ENCODE data around the gene MEGF11. TPM values are rescaled to one million over a fixed set of nuclear protein-coding genes. Genes with fewer than 3 reads are reported as not detected.

MEGF11 gene
- total RNA-seq, 1 experiment from 2014 or later = 1.2 TPM

DNA sequence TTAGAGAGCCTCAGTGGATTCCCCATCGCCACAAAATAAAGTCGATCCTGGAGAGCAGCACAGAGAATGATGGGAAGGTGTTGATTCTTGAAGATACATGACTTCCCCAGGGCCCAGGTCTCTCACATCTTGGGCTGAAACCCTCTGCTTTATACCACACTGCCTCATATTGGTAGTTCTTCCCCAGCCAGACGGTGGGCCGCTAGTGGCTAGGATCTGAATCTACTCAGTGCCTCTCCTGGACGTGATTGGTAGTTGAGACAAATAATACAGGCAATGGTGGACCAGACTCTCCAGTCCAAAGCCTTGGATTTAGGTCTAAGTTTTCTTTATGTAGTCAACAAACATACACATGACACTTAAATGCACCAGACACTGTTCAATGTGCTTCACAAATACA, 334.6 kb downstream of the MEGF11 start:
- H3K9me3 ChIP-seq (ENCODE audit: control insufficient read depth, low read depth, low read length) = no peaks in the 10 kb centered on the region
- H3K18ac ChIP-seq (ENCODE audit: insufficient read length, low read depth, low read length) = no peak overlapping the region
- no peak overlapping the region for H2BK5ac ChIP-seq (ENCODE audit: insufficient read length, low read length)
- H3K79me2 ChIP-seq (ENCODE audit: insufficient read depth, low read length) = no peaks in the 10 kb centered on the region
- H3K56ac ChIP-seq (ENCODE audit: insufficient read length, low read depth, low read length) = no peak overlapping the region
- no peak overlapping the region for H2AFZ ChIP-seq (ENCODE audit: low read length)
- no peak overlapping the region for H3K27ac ChIP-seq (ENCODE audit: insufficient read length, low read depth, low read length)
- Mint-ChIP-seq H3K27ac (no peak overlapping the region), H3K9me3 (no peaks in the 10 kb centered on the region), H3K36me3 (ENCODE audit: insufficient read depth in 1 of 3, low read depth in 3 of 3) (no peaks in the 10 kb centered on the region), H3K4me3 (no peak overlapping the region), H3K27me3 (ENCODE audit: low read depth) (no peaks in the 10 kb centered on the region), H3K4me1 (peaks cover 30 to 44% of the 10 kb centered on the region in 2 experiments)
- H3K23ac ChIP-seq (ENCODE audit: insufficient read length, low read depth, low read length) = no peak overlapping the region
- H4K8ac ChIP-seq (replicated peaks; ENCODE audit: insufficient read length, low read depth, low read length) = no peak overlapping the region
- no peak overlapping the region for H3K9ac ChIP-seq (ENCODE audit: extremely low read depth, insufficient read length, low read length)
- WGBS (ENCODE audit: extremely low coverage, insufficient read length, low lambda C conversion rate) = no CpG with 5 or more reads among the region's 5 CpGs
- H4K5ac ChIP-seq (ENCODE audit: insufficient read length, low read depth, low read length) = no peak overlapping the region
- H3K23me2 ChIP-seq (ENCODE audit: insufficient read length, low read depth, low read length, poor library complexity, severe bottlenecking) = no peaks in the 10 kb centered on the region
- no peak overlapping the region for H3T11ph ChIP-seq (ENCODE audit: low read length)
- H2AK5ac ChIP-seq (ENCODE audit: insufficient read length, low read length) = no peak overlapping the region
- peaks cover 2% of the 10 kb centered on the region; the same call in 1 of the 2 replicates for H3K4me1 ChIP-seq (ENCODE audit: insufficient read depth, low read length)
- no peaks in the 10 kb centered on the region for H3K27me3 ChIP-seq (ENCODE audit: insufficient read depth, low read length)
- no peak overlapping the region for H4K91ac ChIP-seq (ENCODE audit: insufficient read length, low read depth, low read length)
- H3K79me1 ChIP-seq (ENCODE audit: insufficient read depth, low read depth, low read length, poor library complexity, severe bottlenecking) = no peaks in the 10 kb centered on the region
- no peak overlapping the region for H3K4ac ChIP-seq (ENCODE audit: low read depth, low read length)
- no peaks in the 10 kb centered on the region for H4K20me1 ChIP-seq (ENCODE audit: control insufficient read depth, insufficient read depth, insufficient read length)
- no peak overlapping the region for H2BK15ac ChIP-seq (ENCODE audit: low read depth, low read length)
- TF ChIP-seq, protein P1, sequence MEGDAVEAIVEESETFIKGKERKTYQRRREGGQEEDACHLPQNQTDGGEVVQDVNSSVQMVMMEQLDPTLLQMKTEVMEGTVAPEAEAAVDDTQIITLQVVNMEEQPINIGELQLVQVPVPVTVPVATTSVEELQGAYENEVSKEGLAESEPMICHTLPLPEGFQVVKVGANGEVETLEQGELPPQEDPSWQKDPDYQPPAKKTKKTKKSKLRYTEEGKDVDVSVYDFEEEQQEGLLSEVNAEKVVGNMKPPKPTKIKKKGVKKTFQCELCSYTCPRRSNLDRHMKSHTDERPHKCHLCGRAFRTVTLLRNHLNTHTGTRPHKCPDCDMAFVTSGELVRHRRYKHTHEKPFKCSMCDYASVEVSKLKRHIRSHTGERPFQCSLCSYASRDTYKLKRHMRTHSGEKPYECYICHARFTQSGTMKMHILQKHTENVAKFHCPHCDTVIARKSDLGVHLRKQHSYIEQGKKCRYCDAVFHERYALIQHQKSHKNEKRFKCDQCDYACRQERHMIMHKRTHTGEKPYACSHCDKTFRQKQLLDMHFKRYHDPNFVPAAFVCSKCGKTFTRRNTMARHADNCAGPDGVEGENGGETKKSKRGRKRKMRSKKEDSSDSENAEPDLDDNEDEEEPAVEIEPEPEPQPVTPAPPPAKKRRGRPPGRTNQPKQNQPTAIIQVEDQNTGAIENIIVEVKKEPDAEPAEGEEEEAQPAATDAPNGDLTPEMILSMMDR (conservative IDR thresholded peaks at IDR 0.05) = no peak
- no peak overlapping the region for H3K14ac ChIP-seq (ENCODE audit: insufficient read depth, low read length)
- no peak overlapping the region for H2BK12ac ChIP-seq (ENCODE audit: insufficient read length, low read depth, low read length)
- no peak overlapping the region for H3K4me2 ChIP-seq (ENCODE audit: insufficient read depth, insufficient read length, low read length)
- H2BK20ac ChIP-seq (ENCODE audit: low read depth, low read length, poor library complexity, severe bottlenecking) = no peak overlapping the region
- no peak overlapping the region for H2BK120ac ChIP-seq (ENCODE audit: low read depth, low read length, poor library complexity, severe bottlenecking)
- DNase-seq = no peak
